PFSK-1 (cell line): ENCODE results near the gene APOA4.

Source experiments
- REST ChIP-seq, 2 experiments: IDR thresholded peaks; 2 replicates each; pipeline versions ENCODE4 v1.6.1 to v1.8.0; 2011 to 2012; ENCODE audit warnings: low read depth in 2 of 2, low read length in 2 of 2, control low read depth in 1 of 2, inconsistent platforms in 1 of 2, mild to moderate bottlenecking in 1 of 2, moderate library complexity in 1 of 2; ENCODE audit not compliant: insufficient read depth in 1 of 2
- SIN3A ChIP-seq: IDR thresholded peaks from 2 replicates; pipeline ENCODE4 v1.6.1; 2012; ENCODE audit warnings: mild to moderate bottlenecking, low read length, moderate library complexity, borderline replicate concordance; ENCODE audit not compliant: insufficient read depth
- TAF1 ChIP-seq: IDR thresholded peaks from 2 replicates; pipeline ENCODE4 v1.6.1; 2012; ENCODE audit warnings: low read length, control low read depth, borderline replicate concordance; ENCODE audit not compliant: insufficient read depth

- TF ChIP-seq SIN3A (no peak), REST (IDR thresholded peaks at IDR 0.05; ENCODE audit: insufficient read depth in 1 of 2, low read depth in 2 of 2, low read length in 2 of 2) (no peak), TAF1 (no peak)
These were observed 41.4 kb upstream of the APOA4 start for GRCh38 chr11:116864531-116864930.
